ENCODE measurements around the gene MZB1. TPM values are rescaled to one million over a fixed set of nuclear protein-coding genes. Genes with fewer than 3 reads are reported as not detected.

Gene MZB1
- total RNA-seq, 4 donors from 2014 or later = 0.49 to 11.0 (median 2.0) TPM

DNA sequence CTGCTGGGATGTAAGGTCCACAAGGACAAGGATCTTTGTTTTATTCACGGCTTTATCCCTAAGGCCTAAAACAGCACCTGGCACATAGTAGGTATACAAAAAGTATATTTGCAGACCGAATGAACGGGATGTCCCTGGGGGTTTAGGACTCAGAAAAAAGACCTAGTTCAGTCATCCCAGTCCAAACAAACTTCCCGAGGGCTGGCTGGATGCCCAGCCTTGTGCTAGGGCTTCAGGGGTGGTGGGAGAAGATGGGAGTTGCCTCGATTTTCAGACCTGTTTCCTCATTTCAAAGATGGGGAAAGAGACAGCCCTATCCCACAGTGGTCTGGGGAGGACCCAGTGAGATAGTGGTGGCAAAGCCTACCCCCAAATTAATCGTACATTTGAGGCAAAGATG, 8.2 kb upstream of the MZB1 start:
- WGBS, 2 donors = 29 to 31% methylated on average over 6 of the region's 6 CpGs
- no peak for DNase-seq
- intact Hi-C loops (cut with DNase I) = no loop called here
- H3K4me1 ChIP-seq = peaks cover 17 to 42% (median 28%) of the 10 kb centered on the region in 3 donors
- H3K4me3 ChIP-seq = no peak overlapping the region
- TF ChIP-seq CTCF (IDR thresholded peaks at IDR 0.05) (no peak), POLR2A (IDR thresholded peaks at IDR 0.05) (no peak)
- peaks cover 0 to 27% (median 0%) of the 10 kb centered on the region in 4 donors for H3K27me3 ChIP-seq
- no peaks in the 10 kb centered on the region for H3K36me3 ChIP-seq
- H3K9me3 ChIP-seq = no peaks in the 10 kb centered on the region
- H3K27ac ChIP-seq = no peak overlapping the region

DNA sequence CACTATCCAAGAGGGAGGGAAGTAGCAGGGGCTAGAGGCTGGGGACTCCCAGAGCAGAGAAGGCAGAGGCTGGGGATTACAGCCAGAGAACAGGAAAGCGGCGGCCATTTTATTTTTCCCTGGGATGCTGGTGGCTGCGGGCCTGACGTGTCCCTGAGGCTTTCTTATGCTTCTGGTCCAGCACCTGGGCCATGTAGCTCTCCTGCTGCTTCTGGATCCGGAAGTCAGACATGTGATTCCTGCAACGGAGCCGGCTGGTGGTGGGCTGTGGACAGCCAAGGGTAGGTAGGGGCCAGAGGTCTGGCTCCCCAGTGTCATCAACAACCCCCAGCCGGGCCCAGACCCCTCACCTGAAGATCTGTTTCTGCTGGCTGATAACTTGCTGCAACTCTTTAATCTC, 7.0 kb upstream of the MZB1 start:
- H3K27me3 ChIP-seq = peaks cover 0 to 38% (median 0%) of the 10 kb centered on the region in 4 donors
- intact Hi-C loops (cut with DNase I) = no loop called here
- H3K27ac ChIP-seq = no peak overlapping the region
- H3K9me3 ChIP-seq = no peaks in the 10 kb centered on the region
- H3K4me3 ChIP-seq = no peak overlapping the region
- WGBS, 2 donors = 91 to 93% methylated on average over 6 to 8 of the region's 8 CpGs
- DNase-seq = no peak
- no peaks in the 10 kb centered on the region for H3K36me3 ChIP-seq
- no peak for TF ChIP-seq CTCF (IDR thresholded peaks at IDR 0.05)
- TF ChIP-seq POLR2A (IDR thresholded peaks at IDR 0.05) = no peak
- peaks cover 22 to 51% (median 39%) of the 10 kb centered on the region in 3 donors for H3K4me1 ChIP-seq

DNA sequence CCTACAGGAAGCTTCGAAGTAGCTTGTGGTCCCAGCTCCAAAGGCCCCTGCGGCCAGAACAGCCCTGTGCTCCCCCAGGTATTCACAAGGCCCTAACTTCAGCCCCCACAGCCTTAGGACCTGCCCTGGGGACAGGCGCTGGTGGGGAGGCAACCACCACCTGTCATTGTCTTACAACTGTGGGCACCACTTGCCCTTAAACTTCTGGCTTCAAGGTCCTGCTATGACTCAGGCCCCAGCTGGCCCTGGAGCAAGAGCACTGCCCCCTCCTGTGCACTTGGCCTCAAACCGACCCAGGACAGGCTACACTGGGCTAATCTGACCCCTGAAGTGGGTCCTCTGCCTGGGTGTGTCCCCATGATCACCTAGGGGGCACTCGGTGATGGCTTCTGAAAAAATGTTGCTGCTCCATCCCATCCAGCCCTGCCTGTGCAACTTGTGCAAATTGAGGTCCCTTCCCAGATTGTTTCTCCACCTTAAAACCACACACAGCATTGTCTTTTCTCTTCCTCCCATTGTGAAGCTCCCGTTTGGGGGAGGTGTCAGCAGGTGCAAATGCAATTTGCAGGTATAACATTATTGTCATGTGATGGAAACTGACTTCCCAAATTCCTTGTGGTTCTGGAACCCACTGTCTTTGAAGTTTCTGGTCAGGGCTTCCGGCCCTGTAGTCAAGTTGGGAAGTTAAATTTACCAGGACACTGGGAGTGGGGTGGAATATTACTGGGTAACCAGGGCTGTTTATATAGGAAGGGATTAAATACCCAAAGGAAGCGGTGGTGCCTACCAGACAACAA, 6.3 kb upstream of the MZB1 start:
- WGBS, 2 donors = 69 to 79% methylated on average over 2 to 3 of the region's 8 CpGs

DNA sequence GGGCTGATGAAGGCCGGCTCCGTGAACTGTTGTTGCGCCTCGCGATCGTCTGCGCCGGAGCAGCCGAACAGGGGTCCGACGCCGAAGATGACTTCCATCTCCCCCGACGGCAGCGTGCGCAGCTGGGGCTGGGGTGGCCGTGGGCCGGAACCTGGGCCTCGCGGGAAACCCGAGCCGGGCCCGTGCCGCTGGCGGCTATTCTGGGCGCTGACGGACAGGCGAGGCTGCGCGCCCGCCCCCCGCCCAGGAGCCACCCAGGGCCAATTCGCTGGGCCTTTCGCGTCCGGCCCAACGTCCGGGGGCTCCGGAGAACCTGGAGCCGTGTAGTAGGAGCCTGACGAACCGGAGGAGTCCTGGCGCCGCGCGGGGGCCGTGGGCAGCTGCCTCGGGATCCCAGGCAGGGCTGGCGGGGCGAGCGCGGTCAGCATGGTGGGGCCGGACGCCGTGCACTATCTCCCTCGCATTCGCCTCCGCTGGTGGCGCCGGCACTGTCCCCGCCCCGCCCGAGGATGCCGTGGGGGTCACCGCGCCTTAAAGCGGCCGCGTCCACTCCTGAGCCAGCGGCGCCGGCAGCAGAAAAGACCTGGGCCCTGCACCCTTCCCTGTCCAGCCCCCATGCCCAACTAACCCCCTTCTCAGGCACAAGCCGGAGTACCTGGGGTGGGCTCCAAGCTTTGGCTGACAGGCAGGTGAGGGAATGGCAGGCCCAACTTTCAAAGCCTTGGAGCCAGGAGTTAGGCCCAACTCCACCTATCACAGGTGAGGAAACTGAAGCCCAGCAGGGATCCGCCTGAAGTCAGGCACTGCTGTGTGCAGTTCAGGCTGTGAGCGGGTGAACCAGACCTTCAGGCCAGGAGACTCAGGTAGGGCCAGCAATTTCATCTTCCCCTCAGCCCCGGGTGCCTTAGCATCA, 5.2 kb upstream of the MZB1 start, which contains the start of gene PROB1:
Gene PROB1, minus strand, starts transcription at position 451 of the 913 bp plus-strand sequence. Its CDS starts 23 bp downstream, at position 428.
- no peaks in the 10 kb centered on the region for H3K9me3 ChIP-seq
- TF ChIP-seq POLR2A (IDR thresholded peaks at IDR 0.05) = peak in 1 of 4 donors; percentile 21
- no peak for TF ChIP-seq CTCF (IDR thresholded peaks at IDR 0.05)
- no peak for DNase-seq
- WGBS, 2 donors = 93% methylated on average over 2 of the region's 76 CpGs; no CpG with 5 or more reads in 1 of the 2 donors
- H3K27ac ChIP-seq = peak within 1 kb of the TSS; percentile 52 to 81 (median 56)
- no peaks in the 10 kb centered on the region for H3K36me3 ChIP-seq
- intact Hi-C loops (cut with DNase I) = loop anchor here (5.0 kb wide), 1 partner anchor 53 kb away; the partner anchor contains the start of gene PAIP2
- peak within 1 kb of the TSS; percentile 35 to 73 (median 56) for H3K4me3 ChIP-seq
- H3K27me3 ChIP-seq = peaks cover 0 to 38% (median 0%) of the 10 kb centered on the region in 4 donors
- H3K4me1 ChIP-seq = peaks cover 32 to 68% (median 45%) of the 10 kb centered on the region in 3 donors

More for the DNA sequence above, 6.3 kb upstream of the MZB1 start:
- Histone ChIP-seq H3K36me3 (no peaks in the 10 kb centered on the region), H3K4me1 (peaks cover 29 to 58% (median 45%) of the 10 kb centered on the region in 3 donors), H3K27me3 (peaks cover 0 to 38% (median 0%) of the 10 kb centered on the region in 4 donors), H3K27ac (peak overlapping the region in 1 of 4 donors; percentile 81), H3K9me3 (no peaks in the 10 kb centered on the region), H3K4me3 (no peak overlapping the region)
- DNase-seq = no peak
- intact Hi-C loops (cut with DNase I) = no loop called here
- no peak for TF ChIP-seq POLR2A (IDR thresholded peaks at IDR 0.05)
- no peak for TF ChIP-seq CTCF (IDR thresholded peaks at IDR 0.05)

All from esophagus squamous epithelium (tissue), 5 donors.